Stimulated activated naive B cell treated with anti-CD40 and anti-IgM and Interleukin-4, amounts not matched to agents 10 μg/mL and 1 μg/mL and 100 μg/mL, for 72 hours (primary cell): ENCODE results near the gene GNAT3.

Experiments
- ATAC-seq, 2 donors: fragments of 150-1000 bp; cut with Tn5 transposase; replicated peaks; 2 replicates each; pipeline ENCODE4 v1.10.0; 2021; ENCODE audit warnings: moderate library complexity in 1 of 2
- DNase-seq: peaks from one replicate; pipeline ENCODE4 v3.0.0; 2021
- H3K27ac Mint-ChIP-seq: one replicate; pipeline ENCODE4 v1.8.0; 2022; ENCODE audit warnings: mild to moderate bottlenecking, mixed read lengths
- H3K27me3 Mint-ChIP-seq, 2 donors: one replicate each; pipeline ENCODE4 v1.8.0; 2022; ENCODE audit warnings: mixed read lengths in 2 of 2
- H3K36me3 Mint-ChIP-seq, 2 donors: one replicate each; pipeline ENCODE4 v1.8.0; 2022; ENCODE audit warnings: mixed read lengths in 2 of 2, mild to moderate bottlenecking in 1 of 2
- H3K4me1 Mint-ChIP-seq, 2 donors: one replicate each; pipeline ENCODE4 v1.8.0; 2022; ENCODE audit warnings: mixed read lengths in 2 of 2, mild to moderate bottlenecking in 1 of 2
- H3K4me3 Mint-ChIP-seq, 2 donors: one replicate each; pipeline ENCODE4 v1.8.0; 2022; ENCODE audit warnings: mild to moderate bottlenecking in 2 of 2, mixed read lengths in 2 of 2, moderate library complexity in 1 of 2
- H3K9me3 Mint-ChIP-seq, 2 donors: one replicate each; pipeline ENCODE4 v1.8.0; 2022; ENCODE audit warnings: mixed read lengths in 2 of 2, mild to moderate bottlenecking in 1 of 2

The GNAT3 gene

DNA sequence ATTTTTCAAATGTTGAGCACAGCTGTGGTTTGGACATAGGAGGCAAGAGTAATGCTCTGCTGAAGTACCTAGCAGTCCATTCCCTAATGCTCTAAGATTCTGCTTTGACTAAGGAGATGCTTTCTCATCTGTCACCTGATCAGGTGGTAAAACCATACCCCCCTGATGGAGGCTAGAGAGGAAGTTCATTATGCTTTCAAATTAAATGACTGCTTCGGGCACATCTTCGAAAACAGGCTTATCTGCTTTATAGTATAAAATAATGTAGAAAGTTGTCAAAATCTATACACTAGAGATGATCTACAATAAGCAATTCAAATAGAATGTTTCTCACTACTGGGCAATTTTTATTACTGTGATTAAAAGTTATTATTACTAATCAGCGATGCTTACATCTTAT is at the start of gene GNAT3:
Gene GNAT3, minus strand, starts transcription at position 101 of the 400 bp plus-strand sequence. CDS start 138 bp downstream, outside the sequence.
- DNase-seq, result no peak
- peaks cover 0 to under 1% of the 10 kb centered on the region in 2 donors for H3K4me1 Mint-ChIP-seq
- no peak for ATAC-seq
- no peak within 1 kb of the TSS for H3K4me3 Mint-ChIP-seq
- no peaks in the 10 kb centered on the region for H3K27me3 Mint-ChIP-seq
- H3K36me3 Mint-ChIP-seq, result no peaks in the 10 kb centered on the region
- no peaks in the 10 kb centered on the region for H3K9me3 Mint-ChIP-seq
- H3K27ac Mint-ChIP-seq, result no peak within 1 kb of the TSS

DNA sequence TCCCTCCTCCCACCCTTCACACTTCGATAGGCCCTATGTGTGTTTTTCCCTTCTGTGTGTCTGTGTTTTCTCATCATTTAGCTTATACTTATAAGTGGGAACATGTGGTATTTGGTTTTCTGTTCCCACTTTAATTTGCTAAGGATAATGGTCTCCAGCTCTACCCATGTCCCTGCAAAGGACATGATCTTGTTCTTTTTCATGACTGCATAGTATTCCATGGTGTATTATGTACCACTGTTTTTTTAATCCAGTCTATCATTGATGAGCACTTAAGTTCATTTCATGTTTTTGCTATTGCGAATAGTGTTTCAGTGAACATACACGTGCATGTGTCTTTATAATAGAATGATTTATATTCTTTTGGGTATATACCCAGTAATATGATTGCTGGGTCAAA is 46.3 kb upstream of the GNAT3 start:
- DNase-seq (no peak), ATAC-seq (no peak)
- Mint-ChIP-seq H3K4me3 (no peak overlapping the region), H3K27ac (no peak overlapping the region), H3K4me1 (no peaks in the 10 kb centered on the region), H3K9me3 (peaks cover 16 to 22% of the 10 kb centered on the region in 2 donors), H3K36me3 (peaks cover 0 to 4% of the 10 kb centered on the region in 2 donors), H3K27me3 (no peaks in the 10 kb centered on the region)

DNA sequence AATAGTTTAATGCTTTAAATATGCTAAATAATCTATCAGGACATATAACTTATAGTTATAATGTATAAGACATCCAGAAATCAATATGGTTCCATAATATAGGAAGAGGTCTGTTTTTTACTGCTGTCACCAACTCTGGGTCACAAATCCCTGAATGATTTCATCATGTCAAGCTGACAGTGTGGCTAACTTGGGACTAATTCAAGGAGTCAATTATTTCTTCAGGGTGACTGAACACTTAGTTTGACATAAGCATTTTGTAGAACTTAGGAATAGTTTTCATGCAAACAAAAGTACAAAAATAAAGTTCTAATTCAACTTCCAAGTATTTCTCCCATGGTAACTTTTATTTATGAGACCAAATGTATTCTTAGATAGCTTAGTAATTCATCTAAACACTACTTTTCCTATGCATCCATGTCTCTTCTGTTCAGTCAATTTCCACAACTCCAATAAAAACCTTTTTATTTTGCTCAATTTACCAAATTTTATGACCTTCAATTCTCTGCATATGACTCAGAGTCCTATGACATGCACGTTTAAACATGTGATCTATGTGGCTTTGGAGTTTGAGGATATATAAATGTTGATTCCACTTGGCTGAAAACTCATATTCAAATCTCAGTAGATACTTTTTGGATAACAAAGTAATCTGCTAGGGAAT is 40.3 kb upstream of the GNAT3 start:
- Mint-ChIP-seq H3K9me3 (no peaks in the 10 kb centered on the region), H3K27me3 (no peaks in the 10 kb centered on the region), H3K4me1 (no peaks in the 10 kb centered on the region), H3K36me3 (no peaks in the 10 kb centered on the region), H3K27ac (no peak overlapping the region), H3K4me3 (no peak overlapping the region)
- ATAC-seq (no peak), DNase-seq (no peak)

DNA sequence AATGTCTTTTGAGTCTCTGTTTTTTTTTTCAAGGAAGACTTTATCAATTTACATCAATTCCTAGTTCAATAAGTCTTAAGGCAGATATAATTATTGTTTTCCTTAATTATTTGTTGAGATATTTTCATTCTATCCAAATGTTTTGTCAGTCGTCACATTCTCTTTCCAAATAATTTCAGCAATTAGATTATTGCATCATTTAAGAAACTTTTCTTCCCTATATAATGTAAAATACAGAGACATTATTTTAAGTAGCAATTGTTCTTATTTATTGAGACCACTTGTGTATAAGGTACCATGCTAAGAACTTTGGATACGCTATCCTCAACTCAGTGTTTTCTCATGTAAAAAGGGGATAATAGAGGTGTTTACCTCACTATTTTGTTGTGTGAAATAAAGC is 38.1 kb upstream of the GNAT3 start:
- Mint-ChIP-seq H3K27ac (no peak overlapping the region), H3K9me3 (peaks cover 4 to 5% of the 10 kb centered on the region in 2 donors), H3K36me3 (no peaks in the 10 kb centered on the region), H3K27me3 (no peaks in the 10 kb centered on the region), H3K4me3 (no peak overlapping the region), H3K4me1 (no peaks in the 10 kb centered on the region)
- ATAC-seq (no peak), DNase-seq (no peak)

DNA sequence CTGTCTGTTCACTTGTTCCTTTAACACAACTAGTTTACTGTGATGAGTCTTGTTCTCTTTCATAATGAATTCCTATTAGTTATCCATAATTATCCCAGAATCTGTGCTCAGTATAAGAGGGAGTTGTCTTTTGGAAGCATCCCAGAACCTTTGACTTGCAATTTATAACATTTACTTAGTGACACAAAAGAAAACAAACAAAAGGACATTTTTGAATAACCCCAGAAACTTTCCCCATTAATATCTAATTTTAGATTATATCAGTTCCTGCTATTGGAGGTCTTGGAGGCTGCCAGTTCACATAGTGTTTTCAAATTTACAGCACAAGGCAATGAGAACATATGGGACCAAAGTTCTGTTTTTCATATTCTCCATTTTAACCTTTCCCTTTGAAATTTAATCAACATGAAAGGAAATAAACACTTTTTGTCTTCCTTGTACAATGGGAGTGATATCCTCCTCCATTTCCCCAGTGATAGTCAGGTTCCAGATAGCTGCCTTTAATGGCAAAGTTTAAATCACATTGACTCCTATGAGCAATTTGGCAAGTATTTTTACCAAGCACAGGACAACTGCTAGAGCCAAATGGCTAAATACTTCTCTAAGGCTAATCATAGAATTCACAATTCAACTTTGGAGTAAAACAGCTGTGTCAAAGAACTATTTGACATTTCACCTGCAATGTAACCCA is 37.1 kb upstream of the GNAT3 start:
- no peaks in the 10 kb centered on the region for H3K27me3 Mint-ChIP-seq
- H3K9me3 Mint-ChIP-seq, result peaks cover 9 to 11% of the 10 kb centered on the region in 2 donors
- H3K4me1 Mint-ChIP-seq, result no peaks in the 10 kb centered on the region
- H3K4me3 Mint-ChIP-seq, result no peak overlapping the region
- H3K36me3 Mint-ChIP-seq, result no peaks in the 10 kb centered on the region
- DNase-seq (no peak), ATAC-seq (no peak)
- H3K27ac Mint-ChIP-seq, result no peak overlapping the region

DNA sequence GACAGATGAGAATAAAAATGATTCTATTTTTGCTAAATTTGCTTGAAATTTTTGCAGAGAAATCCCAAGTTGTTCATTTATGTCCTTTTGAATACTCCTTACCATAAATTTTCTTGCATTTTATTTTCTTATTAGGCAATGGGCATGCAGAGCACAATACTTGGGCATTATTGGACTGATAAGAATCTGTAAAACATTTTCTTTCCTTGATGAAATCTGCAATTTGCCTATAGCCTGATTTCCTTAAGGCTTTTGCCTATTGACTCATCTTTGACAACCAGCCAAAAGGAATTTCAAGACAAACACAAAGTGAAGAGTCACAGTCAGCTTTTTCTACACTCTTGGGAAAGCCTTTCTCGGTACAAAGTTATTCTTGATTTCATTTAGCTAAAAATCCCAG is 30.5 kb upstream of the GNAT3 start:
- no peak overlapping the region for H3K4me3 Mint-ChIP-seq
- no peak overlapping the region for H3K27ac Mint-ChIP-seq
- H3K27me3 Mint-ChIP-seq, result no peaks in the 10 kb centered on the region
- ATAC-seq (no peak), DNase-seq (no peak)
- no peaks in the 10 kb centered on the region for H3K36me3 Mint-ChIP-seq
- peaks cover 9 to 11% of the 10 kb centered on the region in 2 donors for H3K9me3 Mint-ChIP-seq
- no peaks in the 10 kb centered on the region for H3K4me1 Mint-ChIP-seq

DNA sequence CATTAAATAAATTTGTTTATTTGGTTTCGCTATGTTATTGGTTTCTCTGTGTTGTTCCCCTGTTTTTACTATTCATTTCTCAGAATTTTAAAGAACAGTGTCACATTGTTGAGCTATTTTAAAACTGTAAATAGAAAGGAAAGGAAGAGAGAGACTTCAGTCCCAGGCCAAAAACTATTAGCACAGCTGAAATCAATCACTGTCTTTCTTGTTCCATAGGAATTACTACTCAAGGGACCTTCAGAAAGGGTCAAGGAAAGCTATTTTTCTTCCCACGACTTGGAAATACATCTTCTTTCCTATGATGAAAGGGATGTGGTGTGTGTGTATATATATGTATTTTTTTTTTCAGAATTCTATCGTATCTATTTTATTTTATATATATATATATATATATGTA is 29.0 kb upstream of the GNAT3 start:
- Mint-ChIP-seq H3K4me1 (no peaks in the 10 kb centered on the region), H3K36me3 (no peaks in the 10 kb centered on the region), H3K27ac (no peak overlapping the region), H3K9me3 (peaks cover 5 to 7% of the 10 kb centered on the region in 2 donors), H3K27me3 (no peaks in the 10 kb centered on the region), H3K4me3 (no peak overlapping the region)
- no peak for DNase-seq
- ATAC-seq, result no peak

DNA sequence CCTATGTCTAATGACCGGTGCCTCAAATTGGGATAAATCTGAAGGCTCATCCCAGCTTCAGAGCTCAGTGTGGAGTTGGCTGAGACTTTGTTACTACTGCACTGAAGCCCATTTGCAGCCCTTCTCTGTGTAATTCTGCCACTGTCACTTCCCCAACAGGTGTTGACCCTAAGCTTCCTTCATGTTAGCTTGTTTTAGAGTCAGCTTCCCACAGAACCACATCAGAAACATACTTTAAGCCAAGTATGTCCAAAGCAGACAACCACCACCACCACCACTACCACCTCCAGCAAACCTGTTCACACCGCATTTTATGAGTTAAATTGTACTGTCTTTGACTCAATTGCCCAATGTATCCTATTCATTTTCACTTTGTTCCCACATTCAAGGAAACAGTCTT is 25.2 kb upstream of the GNAT3 start:
- Mint-ChIP-seq H3K4me3 (no peak overlapping the region), H3K9me3 (peaks cover 0 to 4% of the 10 kb centered on the region in 2 donors), H3K27ac (no peak overlapping the region), H3K27me3 (no peaks in the 10 kb centered on the region), H3K4me1 (no peaks in the 10 kb centered on the region), H3K36me3 (no peaks in the 10 kb centered on the region)
- DNase-seq (no peak), ATAC-seq (no peak)

DNA sequence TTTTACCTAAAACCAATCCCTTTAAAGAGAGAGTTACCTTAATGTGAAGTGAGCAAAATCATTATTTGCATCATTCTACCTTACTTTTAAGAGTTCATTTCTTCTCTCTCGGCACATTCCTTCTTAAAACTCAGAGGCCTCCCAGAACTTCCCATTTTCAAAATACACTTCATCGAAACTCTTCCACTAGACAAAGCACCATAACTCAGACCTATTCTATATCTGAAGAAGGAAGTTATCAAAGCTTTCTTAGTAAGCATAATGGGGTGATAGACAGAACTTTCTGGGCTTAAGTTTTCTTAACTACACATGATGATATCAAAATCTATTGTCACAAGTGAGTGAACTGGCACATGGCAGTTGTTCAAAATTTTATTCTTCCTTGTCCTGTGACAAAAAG is 24.6 kb upstream of the GNAT3 start:
- H3K27ac Mint-ChIP-seq, result no peak overlapping the region

DNA sequence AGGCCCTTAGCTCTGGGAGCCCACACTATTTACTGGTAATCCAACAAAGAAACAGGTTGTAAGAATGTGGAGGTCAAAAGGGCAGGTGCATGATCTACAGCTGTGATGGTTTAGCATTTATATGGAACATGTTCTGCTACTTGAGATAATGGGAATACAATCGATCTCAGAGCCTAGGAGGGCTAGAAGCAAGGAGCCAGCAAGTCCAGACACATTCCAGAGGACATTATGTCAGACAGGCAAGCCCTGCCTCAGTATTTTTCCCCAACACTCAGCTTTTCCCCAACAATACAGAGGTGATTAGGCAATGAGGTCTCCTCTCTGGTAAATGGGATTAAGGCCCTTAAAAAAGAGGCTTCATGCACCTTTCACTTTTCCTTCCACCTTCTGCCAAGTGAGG is 21.4 kb upstream of the GNAT3 start:
- H3K4me3 Mint-ChIP-seq, result no peak overlapping the region
- no peaks in the 10 kb centered on the region for H3K27me3 Mint-ChIP-seq
- ATAC-seq (no peak), DNase-seq (no peak)
- H3K36me3 Mint-ChIP-seq, result no peaks in the 10 kb centered on the region
- no peak overlapping the region for H3K27ac Mint-ChIP-seq
- no peaks in the 10 kb centered on the region for H3K4me1 Mint-ChIP-seq
- H3K9me3 Mint-ChIP-seq, result peaks cover 0 to 4% of the 10 kb centered on the region in 2 donors

More for the DNA sequence above, 24.6 kb upstream of the GNAT3 start:
- Mint-ChIP-seq H3K4me3 (no peak overlapping the region), H3K27me3 (no peaks in the 10 kb centered on the region), H3K4me1 (no peaks in the 10 kb centered on the region), H3K9me3 (peaks cover 0 to 4% of the 10 kb centered on the region in 2 donors), H3K36me3 (no peaks in the 10 kb centered on the region)
- no peak for DNase-seq
- ATAC-seq, result no peak

DNA sequence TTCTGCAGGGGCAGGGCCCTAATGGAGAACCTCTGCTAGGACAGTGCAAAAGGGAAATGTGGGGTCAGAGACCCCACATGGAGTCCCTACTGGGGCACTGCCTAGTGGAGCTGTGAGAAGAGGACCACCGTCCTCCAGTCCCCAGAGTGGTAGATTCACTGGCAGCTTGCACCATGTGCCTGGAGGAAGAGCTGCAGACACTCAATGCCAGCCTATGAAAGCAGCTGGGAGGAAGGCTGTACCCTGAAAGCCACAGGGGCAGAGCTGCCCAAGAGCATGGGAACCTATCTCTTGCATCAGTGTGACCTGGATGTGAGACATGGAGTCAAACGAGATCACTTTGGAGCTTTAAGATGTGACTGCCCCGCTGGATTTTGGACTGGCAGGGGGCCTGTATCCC is 20.3 kb upstream of the GNAT3 start:
- Mint-ChIP-seq H3K27me3 (no peaks in the 10 kb centered on the region), H3K4me3 (no peak overlapping the region), H3K4me1 (no peaks in the 10 kb centered on the region), H3K9me3 (peaks cover 0 to 6% of the 10 kb centered on the region in 2 donors), H3K36me3 (no peaks in the 10 kb centered on the region), H3K27ac (no peak overlapping the region)
- ATAC-seq (no peak), DNase-seq (no peak)

DNA sequence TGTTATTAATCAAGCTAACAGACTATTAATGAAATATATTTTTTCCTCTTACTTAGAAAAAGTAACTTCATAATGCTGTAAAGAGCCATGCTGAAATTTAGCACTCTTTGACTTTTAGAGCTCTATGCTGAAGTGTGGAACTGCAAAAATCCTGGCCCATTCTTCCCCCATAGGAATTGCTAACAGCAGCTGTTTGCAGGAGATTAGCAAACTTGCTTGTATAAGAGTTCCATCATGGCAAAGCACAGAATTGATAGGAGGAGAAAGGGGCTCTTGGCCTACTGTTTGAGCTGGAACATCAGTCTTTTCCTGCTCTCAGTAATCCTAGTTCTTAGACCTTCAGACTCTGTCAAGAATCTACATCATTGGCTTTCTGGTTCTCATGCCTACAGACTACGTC is 18.3 kb upstream of the GNAT3 start:
- no peak overlapping the region for H3K4me3 Mint-ChIP-seq
- no peaks in the 10 kb centered on the region for H3K27me3 Mint-ChIP-seq
- no peaks in the 10 kb centered on the region for H3K36me3 Mint-ChIP-seq
- ATAC-seq (no peak), DNase-seq (no peak)
- H3K4me1 Mint-ChIP-seq, result no peaks in the 10 kb centered on the region
- peaks cover 0 to 6% of the 10 kb centered on the region in 2 donors for H3K9me3 Mint-ChIP-seq
- H3K27ac Mint-ChIP-seq, result no peak overlapping the region

DNA sequence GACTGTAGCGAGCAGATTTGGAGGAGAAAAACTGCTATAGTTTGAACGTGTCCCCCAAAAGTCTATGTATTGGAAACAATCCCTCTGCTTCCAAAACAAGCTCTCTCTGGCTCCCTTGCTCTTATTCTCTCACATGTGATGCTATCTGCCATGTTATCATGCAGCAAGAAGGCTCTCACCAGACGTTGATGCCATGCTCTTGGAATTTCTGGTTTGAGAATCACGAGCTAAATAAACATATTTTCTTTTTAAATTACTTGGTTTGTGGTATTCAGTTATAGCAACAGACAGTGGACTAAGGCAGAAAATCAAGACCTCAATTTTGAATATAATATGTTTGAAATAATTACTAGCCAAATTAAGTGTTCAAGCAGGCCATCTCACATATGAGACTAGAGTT is 17.5 kb upstream of the GNAT3 start:
- ATAC-seq (no peak), DNase-seq (no peak)
- Mint-ChIP-seq H3K4me3 (no peak overlapping the region), H3K36me3 (no peaks in the 10 kb centered on the region), H3K9me3 (peaks cover 0 to 6% of the 10 kb centered on the region in 2 donors), H3K27ac (no peak overlapping the region), H3K27me3 (no peaks in the 10 kb centered on the region), H3K4me1 (no peaks in the 10 kb centered on the region)

DNA sequence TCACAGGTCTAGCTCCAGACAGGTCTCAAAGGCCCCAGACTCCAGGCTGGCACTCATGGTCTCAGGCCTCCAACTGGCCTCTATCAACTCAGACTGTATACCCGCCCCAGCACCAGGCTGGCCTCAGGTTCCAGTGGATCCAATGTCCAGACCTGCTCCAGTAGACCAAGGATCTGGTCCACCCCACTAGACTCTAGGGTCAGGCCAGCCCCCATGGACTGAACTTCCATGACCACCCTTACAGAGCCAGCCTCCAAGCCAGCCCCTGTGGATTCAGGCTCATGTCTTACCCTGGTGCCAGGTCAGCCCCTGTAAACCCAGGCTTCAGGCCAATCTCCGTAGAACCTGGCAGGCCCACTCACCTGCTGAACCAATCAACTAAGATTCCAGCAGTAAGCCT is 16.8 kb upstream of the GNAT3 start:
- Mint-ChIP-seq H3K27ac (no peak overlapping the region), H3K4me1 (no peaks in the 10 kb centered on the region), H3K9me3 (peaks cover 0 to 6% of the 10 kb centered on the region in 2 donors)

DNA sequence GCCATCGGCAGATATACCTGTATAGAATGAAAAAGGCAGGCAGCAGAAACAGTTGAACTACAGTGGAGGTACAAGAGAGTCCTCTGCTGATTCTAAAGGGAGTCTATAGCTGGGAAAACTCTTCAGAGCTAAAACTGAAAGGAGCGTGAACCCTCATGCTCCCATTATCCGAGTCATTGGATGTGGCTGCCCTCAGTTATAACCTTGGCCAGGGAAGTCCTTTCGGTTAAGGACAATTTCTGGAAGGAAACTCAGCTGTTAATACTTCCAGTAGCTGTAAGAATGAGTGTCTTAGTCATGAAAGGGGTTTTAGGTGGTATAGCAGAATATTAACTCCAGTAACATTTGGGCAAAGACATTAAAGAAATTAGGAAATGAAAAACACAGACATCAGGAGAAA is 14.6 kb upstream of the GNAT3 start:
- Mint-ChIP-seq H3K27me3 (no peaks in the 10 kb centered on the region), H3K4me1 (no peaks in the 10 kb centered on the region), H3K9me3 (peaks cover 0 to 2% of the 10 kb centered on the region in 2 donors), H3K4me3 (no peak overlapping the region), H3K36me3 (no peaks in the 10 kb centered on the region), H3K27ac (peak overlapping the region; percentile 1)
- ATAC-seq (no peak), DNase-seq (no peak)

More for the DNA sequence above, 16.8 kb upstream of the GNAT3 start:
- ATAC-seq, result no peak
- Mint-ChIP-seq H3K4me3 (no peak overlapping the region), H3K36me3 (no peaks in the 10 kb centered on the region), H3K27me3 (no peaks in the 10 kb centered on the region)
- DNase-seq, result no peak
